Uterus (tissue), 4 donors: Measurements from ENCODE around the gene ZBTB40. TPM values are rescaled to one million over a fixed set of nuclear protein-coding genes. Genes with fewer than 3 reads are reported as not detected.

Experiments
- DNase-seq, 2 donors: peaks; one replicate each; pipeline ENCODE4 v3.0.0-alpha.2; 2019 to 2020
- H3K27ac ChIP-seq, 2 donors: fragments of 200-600 bp; sonication (generic); 1 replicate in 1 of 2; 2 replicates in 1 of 2; pipeline ENCODE4 v1.5.1; 2016 to 2018
- H3K27me3 ChIP-seq, 2 donors: fragments of 200-600 bp; sonication (generic); one replicate each; pipeline ENCODE4 v1.5.1; 2018 to 2019; ENCODE audit warnings: control low read depth in 1 of 2
- H3K36me3 ChIP-seq, 2 donors: fragments of 200-600 bp; sonication (generic); one replicate each; pipeline ENCODE4 v1.5.1; 2019; ENCODE audit warnings: control low read depth in 1 of 2
- H3K4me1 ChIP-seq, 2 donors: fragments of 200-600 bp; sonication (generic); one replicate each; pipeline ENCODE4 v1.5.1; 2018 to 2019; ENCODE audit warnings: control low read depth in 1 of 2
- H3K4me3 ChIP-seq, 2 donors: fragments of 200-600 bp; sonication (generic); 1 replicate in 1 of 2; 2 replicates in 1 of 2; pipeline ENCODE4 v1.5.1; 2018 to 2019; ENCODE audit warnings: mild to moderate bottlenecking in 1 of 2
- H3K9me3 ChIP-seq, 2 donors: fragments of 200-600 bp; sonication (generic); one replicate each; pipeline ENCODE4 v1.5.1; 2019; ENCODE audit warnings: control low read depth in 1 of 2
- CTCF ChIP-seq, 4 experiments: fragments of 200-600 bp in 2 of 4; fragments of 450-650 bp in 2 of 4; sonication (generic) in 2 of 4; IDR thresholded peaks; one replicate each; pipeline ENCODE4 v1.5.1; 2016 to 2019; ENCODE audit warnings: antibody characterized with exemption in 4 of 4, mild to moderate bottlenecking in 2 of 4, moderate library complexity in 1 of 4
- POLR2A ChIP-seq, 2 donors: fragments of 450-650 bp; IDR thresholded peaks; one replicate each; pipeline ENCODE4 v1.6.1; 2016; ENCODE audit warnings: antibody characterized with exemption in 2 of 2, mild to moderate bottlenecking in 1 of 2, moderate library complexity in 1 of 2
- intact Hi-C: fragments of 100-400 bp; cut with DNase I; formaldehyde crosslinking; loops from one replicate; pipeline ENCODE4 v1.15.1; 2023; ENCODE audit warnings: low total_unique reads
- total RNA-seq, 4 donors: library from RNA; depleted of rRNA in 3 of 4; stranded (reverse); fragments of >200 nt in 3 of 4; gene quantifications; one replicate each; pipeline versions ENCODE4 v1.1.0 to v1.2.4, GENCODE V29; 2014 to 2023
- donor health status: DM: yes; HTN: yes; CAD: no.

ZBTB40 gene
- total RNA-seq, 4 donors from 2014 or later, result 8.2 to 34.2 (median 16.6) TPM

- H3K27ac ChIP-seq, result no peak overlapping the region
- TF ChIP-seq CTCF (IDR thresholded peaks at IDR 0.05), result no peak
- TF ChIP-seq POLR2A (IDR thresholded peaks at IDR 0.05), result no peak
- no peaks in the 10 kb centered on the region for H3K4me1 ChIP-seq
- DNase-seq, result no peak
- no peaks in the 10 kb centered on the region for H3K9me3 ChIP-seq
- no peaks in the 10 kb centered on the region for H3K27me3 ChIP-seq
- intact Hi-C loops, result no loop called here
- H3K4me3 ChIP-seq, result no peak overlapping the region
- no peaks in the 10 kb centered on the region for H3K36me3 ChIP-seq
These were observed 36.1 kb downstream of the ZBTB40 start for GRCh38 chr1:22487781-22488180.

GRCh38 chr1:22488319-22488718, 36.7 kb downstream of the ZBTB40 start:
- no peak for DNase-seq
- no peak for TF ChIP-seq CTCF (IDR thresholded peaks at IDR 0.05)
- Histone ChIP-seq H3K27me3 (no peaks in the 10 kb centered on the region), H3K4me1 (no peaks in the 10 kb centered on the region), H3K9me3 (no peaks in the 10 kb centered on the region), H3K4me3 (no peak overlapping the region), H3K36me3 (no peaks in the 10 kb centered on the region), H3K27ac (no peak overlapping the region)
- intact Hi-C loops, result no loop called here

- Histone ChIP-seq H3K36me3 (no peaks in the 10 kb centered on the region), H3K9me3 (no peaks in the 10 kb centered on the region), H3K4me1 (no peaks in the 10 kb centered on the region), H3K4me3 (no peak overlapping the region), H3K27me3 (no peaks in the 10 kb centered on the region), H3K27ac (no peak overlapping the region)
- intact Hi-C loops, result no loop called here
- no peak for DNase-seq
- TF ChIP-seq POLR2A (IDR thresholded peaks at IDR 0.05) (no peak), CTCF (IDR thresholded peaks at IDR 0.05) (no peak)
These were observed 37.6 kb downstream of the ZBTB40 start for GRCh38 chr1:22489278-22489677.

GRCh38 chr1:22489823-22490222, 38.2 kb downstream of the ZBTB40 start:
- H3K27me3 ChIP-seq, result no peaks in the 10 kb centered on the region
- H3K9me3 ChIP-seq, result no peaks in the 10 kb centered on the region
- intact Hi-C loops, result no loop called here
- H3K27ac ChIP-seq, result no peak overlapping the region
- no peak overlapping the region for H3K4me3 ChIP-seq
- no peak for DNase-seq
- no peaks in the 10 kb centered on the region for H3K4me1 ChIP-seq
- no peak for TF ChIP-seq POLR2A (IDR thresholded peaks at IDR 0.05)
- TF ChIP-seq CTCF (IDR thresholded peaks at IDR 0.05), result no peak
- H3K36me3 ChIP-seq, result no peaks in the 10 kb centered on the region

GRCh38 chr1:22490309-22490708, 38.7 kb downstream of the ZBTB40 start:
- Histone ChIP-seq H3K27ac (no peak overlapping the region), H3K36me3 (no peaks in the 10 kb centered on the region), H3K27me3 (no peaks in the 10 kb centered on the region), H3K9me3 (no peaks in the 10 kb centered on the region), H3K4me3 (no peak overlapping the region), H3K4me1 (no peaks in the 10 kb centered on the region)
- DNase-seq, result no peak
- no peak for TF ChIP-seq POLR2A (IDR thresholded peaks at IDR 0.05)
- no peak for TF ChIP-seq CTCF (IDR thresholded peaks at IDR 0.05)
- intact Hi-C loops, result no loop called here
